Activated CD8-positive, alpha-beta memory T cell treated with anti-CD3 and anti-CD28 coated beads, Interleukin-2, amount 50 U/mL, for 1 hour (primary cell): ENCODE results near the gene SYNRG.
A peak's percentile ranks its signal among the peaks of the same experiment; 100 is the strongest.
"Not testable (repeated sequence)": the region's sequence is repeated elsewhere in the genome, so short reads cannot be mapped to it uniquely, and the experiment has no call there.

Experiments
- DNase-seq: peaks from one replicate; pipeline ENCODE4 v3.0.0-alpha.2; 2020; ENCODE audit errors: extremely low read depth

Gene SYNRG

GRCh38 chr17:37543637-37544052 is 65.6 kb downstream of the SYNRG start:
- no peak for DNase-seq

- DNase-seq: no peak
Observed at GRCh38 chr17:37541880-37542660, 67.1 kb downstream of the SYNRG start.

DNA sequence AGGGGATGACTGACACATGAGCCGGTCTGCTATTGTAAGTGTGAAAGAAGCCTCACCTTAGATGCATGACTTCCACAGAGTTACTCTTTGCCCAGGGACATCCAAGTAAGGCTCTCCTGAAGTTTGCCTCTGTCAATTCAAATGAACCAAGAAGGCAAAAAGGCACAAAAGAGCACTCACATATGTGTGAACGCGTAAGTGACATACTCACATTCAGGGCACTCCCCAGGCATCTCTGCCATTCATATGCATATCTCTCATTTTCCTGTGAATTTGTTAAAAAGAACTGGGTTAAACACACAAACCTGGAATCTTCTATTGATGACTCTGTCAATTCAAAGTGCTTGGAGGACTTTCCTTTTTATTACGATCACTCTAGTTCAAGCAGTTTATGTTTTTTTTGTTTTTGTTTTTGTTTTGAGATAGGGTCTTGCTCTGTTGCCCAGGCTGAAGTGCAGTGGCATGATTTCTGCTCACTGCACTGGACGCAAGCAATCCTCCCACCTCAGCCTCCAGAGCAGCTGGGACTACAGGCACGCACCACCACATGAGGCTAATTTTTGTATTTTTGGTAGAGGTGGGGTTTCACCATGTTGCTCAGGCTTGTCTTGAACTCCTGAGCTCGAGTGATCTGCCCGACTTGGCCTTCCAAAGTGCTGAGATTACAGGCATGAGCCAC is 70.1 kb downstream of the SYNRG start:
- no peak for DNase-seq

GRCh38 chr17:37535906-37536305 is 73.3 kb downstream of the SYNRG start:
- DNase-seq: no peak

GRCh38 chr17:37532756-37533155 is 76.5 kb downstream of the SYNRG start:
- no peak for DNase-seq

DNA sequence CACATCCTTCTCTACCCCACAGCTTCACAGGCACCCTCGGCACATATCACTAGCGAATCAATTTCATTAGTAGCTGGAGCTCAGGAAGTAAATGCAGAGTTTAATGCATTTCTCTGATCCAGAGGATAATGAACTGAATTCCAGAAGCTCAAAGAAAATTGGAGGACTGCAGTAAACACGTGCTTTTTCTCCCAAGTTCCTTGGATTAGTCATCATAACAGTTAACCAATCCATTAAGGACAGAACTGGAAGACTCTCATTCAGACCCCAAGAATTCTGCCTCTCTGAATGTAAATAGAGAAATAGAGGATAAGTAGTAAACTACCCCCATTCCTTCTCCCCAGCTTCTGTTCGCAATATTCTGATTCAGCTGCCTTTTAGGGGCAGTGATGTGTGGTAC is 78.8 kb downstream of the SYNRG start:
- no peak for DNase-seq

GRCh38 chr17:37527249-37527851 is 81.9 kb downstream of the SYNRG start:
- DNase-seq: peak; percentile 8

GRCh38 chr17:37523715-37524219 is 85.5 kb downstream of the SYNRG start:
- no peak for DNase-seq

GRCh38 chr17:37521821-37522220 is 87.4 kb downstream of the SYNRG start:
- no peak for DNase-seq

GRCh38 chr17:37520174-37520573 is 89.0 kb downstream of the SYNRG start:
- no peak for DNase-seq

GRCh38 chr17:37519251-37519985 is 89.8 kb downstream of the SYNRG start:
- no peak for DNase-seq

GRCh38 chr17:37518826-37519225 is 90.4 kb downstream of the SYNRG start:
- DNase-seq: no peak

DNA sequence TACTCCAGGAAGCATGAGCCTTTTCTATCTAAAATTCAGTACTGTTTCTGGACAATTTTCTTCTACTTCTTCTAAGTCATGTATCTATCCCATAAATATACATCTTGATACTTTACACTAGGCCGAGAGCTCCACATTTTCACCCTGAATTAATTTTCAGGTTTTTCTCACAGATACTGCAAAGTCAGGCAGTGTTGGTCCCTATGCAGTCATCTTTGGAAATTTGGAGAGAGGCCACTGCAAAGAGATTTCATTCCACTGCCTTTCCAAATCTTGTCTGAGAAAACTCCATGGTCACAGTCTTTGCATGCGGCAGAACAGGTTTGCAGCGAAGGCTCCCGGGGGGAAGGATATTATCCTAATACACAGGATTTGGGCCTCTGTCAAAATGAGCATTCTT is 91.3 kb downstream of the SYNRG start:
- no peak for DNase-seq

- no peak for DNase-seq
Observed at GRCh38 chr17:37516127-37516571, 93.1 kb downstream of the SYNRG start.

DNA sequence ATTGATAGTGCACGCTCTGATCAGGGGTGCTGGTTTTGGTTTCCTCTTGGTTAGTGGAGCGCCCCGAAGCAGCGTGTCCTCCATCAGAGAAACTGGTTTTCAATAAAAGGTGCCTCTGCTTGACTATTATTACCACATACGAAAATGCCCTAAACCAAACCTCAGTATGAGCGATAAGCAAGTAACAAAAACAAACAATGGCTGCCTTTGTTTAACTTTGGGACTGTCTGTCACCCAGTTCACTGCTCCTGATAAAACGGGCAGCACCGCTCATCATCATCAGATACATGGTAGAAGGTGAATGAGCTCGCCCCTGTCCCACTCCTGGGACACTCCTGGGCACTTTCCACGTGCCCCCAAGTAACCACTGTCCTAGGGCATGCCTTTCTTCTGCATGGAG is 95.5 kb downstream of the SYNRG start:
- no peak for DNase-seq

GRCh38 chr17:37512442-37513068 is 96.7 kb downstream of the SYNRG start:
- DNase-seq: no peak

- not testable (repeated sequence) for DNase-seq
Observed at GRCh38 chr17:37511642-37512041, 97.6 kb downstream of the SYNRG start.

GRCh38 chr17:37510056-37510455 is 99.2 kb downstream of the SYNRG start:
- DNase-seq: no peak

DNA sequence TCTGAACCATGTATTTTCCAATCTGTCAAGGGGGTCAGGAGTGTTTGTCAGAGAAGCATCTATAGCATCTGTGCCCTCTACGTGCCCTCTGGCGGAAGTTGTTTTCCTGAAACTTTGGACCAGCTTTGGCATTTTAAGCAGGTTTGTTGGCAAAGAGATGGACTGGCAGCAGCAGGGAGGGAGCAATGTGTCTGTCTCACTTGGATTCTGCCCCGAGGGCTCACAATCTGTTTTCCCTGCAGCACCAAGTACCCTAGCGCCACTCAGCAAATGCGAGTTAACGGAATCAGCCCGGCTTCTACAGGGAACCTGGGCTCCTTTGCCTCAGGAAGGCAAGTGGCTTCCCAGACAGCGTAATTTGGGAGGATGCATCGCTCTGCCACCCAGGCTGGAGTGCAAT is 102.1 kb downstream of the SYNRG start:
- no peak for DNase-seq

- DNase-seq: no peak
Observed at GRCh38 chr17:37506678-37507077, 102.5 kb downstream of the SYNRG start.

DNA sequence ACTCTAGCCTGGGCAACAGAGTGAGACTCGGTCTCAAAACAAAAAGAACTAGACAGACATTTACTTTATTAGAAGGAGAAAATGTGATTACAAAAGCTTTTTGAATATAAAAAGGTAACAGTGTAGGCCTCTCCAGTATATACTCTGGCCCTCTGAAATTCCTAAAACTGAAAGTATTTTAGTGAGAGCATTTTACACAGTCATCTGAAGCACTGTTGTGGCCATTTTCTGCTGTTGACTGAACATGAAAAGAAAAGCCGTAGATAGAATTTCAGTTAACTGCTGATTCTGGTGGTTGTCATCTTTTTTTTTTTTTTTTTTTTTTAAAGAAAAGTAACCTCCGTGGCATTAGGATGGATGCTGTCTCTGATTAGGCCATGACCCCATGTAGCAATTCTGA is 103.9 kb downstream of the SYNRG start:
- DNase-seq: no peak

- DNase-seq: no peak
Observed at GRCh38 chr17:37503148-37503547, 106.1 kb downstream of the SYNRG start.
